OCI-LY7 (cell line): ENCODE measurements around the gene POT1. TPM values are rescaled to one million over a fixed set of nuclear protein-coding genes. Genes with fewer than 3 reads are reported as not detected.

Experiments used
- BruUV-seq: library from RNA; stranded (reverse); fragments of 400-500 nt; replicated peaks from 2 replicates; lab custom pipeline; 2021; lab: Mats Ljungman, UMichigan
- CTCF ChIA-PET: fragments of 300-600 bp; sonication (Branson Sonifier 250); formaldehyde crosslinking; loops from one replicate; lab custom pipeline; 2022; ENCODE audit warnings: antibody characterized with exemption; ENCODE audit not compliant: unreplicated experiment; lab: Charles Lee
- POLR2A ChIA-PET: fragments of 300-600 bp; sonication (Branson Sonifier 250); formaldehyde crosslinking; loops from one replicate; lab custom pipeline; 2022; ENCODE audit warnings: antibody characterized with exemption; lab: Charles Lee
- DNase-seq: peaks from one replicate; pipeline ENCODE4 v3.0.0-alpha.2; 2015; ENCODE audit warnings: low spot score
- H2AFZ ChIP-seq: fragments of 200-600 bp; sonication (generic), shearing (Covaris generic); 2 replicates; pipeline ENCODE4 v1.6.1; 2014; ENCODE audit warnings: mild to moderate bottlenecking, antibody characterized with exemption, low read length, moderate library complexity
- H3K27ac ChIP-seq: fragments of 200-600 bp; sonication (generic); 2 replicates; pipeline ENCODE4 v1.5.1; 2014; ENCODE audit warnings: mixed run types, low read depth, mild to moderate bottlenecking, moderate library complexity, low read length, inconsistent platforms; ENCODE audit not compliant: poor library complexity, severe bottlenecking
- H3K36me3 ChIP-seq: fragments of 200-600 bp; sonication (generic); 2 replicates; pipeline ENCODE4 v1.6.1; 2014; ENCODE audit warnings: mild to moderate bottlenecking, antibody characterized with exemption, low read length, moderate library complexity, mixed read lengths; ENCODE audit not compliant: insufficient read depth
- H3K4me1 ChIP-seq: fragments of 200-600 bp; sonication (generic); 2 replicates; pipeline ENCODE4 v1.5.1; 2014; ENCODE audit warnings: mild to moderate bottlenecking, low read length; ENCODE audit not compliant: insufficient read depth, poor library complexity, severe bottlenecking
- H3K4me2 ChIP-seq: fragments of 200-600 bp; sonication (generic); 2 replicates; pipeline ENCODE4 v1.6.1; 2014; ENCODE audit warnings: mild to moderate bottlenecking, low read length
- H3K4me3 ChIP-seq: fragments of 200-600 bp; sonication (generic); 2 replicates; pipeline ENCODE4 v1.5.1; 2014; ENCODE audit warnings: mild to moderate bottlenecking, low read depth, low read length; ENCODE audit not compliant: poor library complexity, severe bottlenecking
- H3K79me2 ChIP-seq: fragments of 200-600 bp; sonication (generic); 2 replicates; pipeline ENCODE4 v1.6.1; 2016; ENCODE audit warnings: low read depth, mild to moderate bottlenecking, low read length, moderate library complexity, mixed read lengths; ENCODE audit not compliant: insufficient read depth
- H3K9me2 ChIP-seq: fragments of 200-600 bp; sonication (generic); 2 replicates; pipeline ENCODE4 v1.6.1; 2016; ENCODE audit warnings: mild to moderate bottlenecking, low read length, mixed read lengths; ENCODE audit not compliant: insufficient read depth
- H3K9me3 ChIP-seq: fragments of 200-600 bp; sonication (generic); 2 replicates; pipeline ENCODE4 v1.6.1; 2014; ENCODE audit warnings: mild to moderate bottlenecking, mixed run types, low read length, mixed read lengths
- H4K20me1 ChIP-seq: fragments of 200-600 bp; sonication (generic); 2 replicates; pipeline ENCODE4 v1.6.1; 2014; ENCODE audit warnings: mild to moderate bottlenecking, antibody characterized with exemption, low read length, moderate library complexity, mixed read lengths; ENCODE audit not compliant: insufficient read depth
- EZH2phosphoT487 ChIP-seq: fragments of 200-600 bp; sonication (generic); IDR thresholded peaks from 2 replicates; pipeline ENCODE4 v1.6.1; 2018; ENCODE audit warnings: low read depth, borderline replicate concordance, mild to moderate bottlenecking, mixed run types, antibody characterized with exemption, low read length, moderate library complexity, mixed read lengths
- intact Hi-C: fragments of 100-400 bp; cut with micrococcal nuclease; formaldehyde crosslinking; loops from one replicate; pipeline ENCODE4 v1.10.0; 2022; ENCODE audit not compliant: unreplicated experiment
- total RNA-seq, 2 experiments: library from RNA; depleted of rRNA in 1 of 2; stranded (reverse); fragments of >200 nt in 1 of 2; shearing (Covaris generic) in 1 of 2; gene quantifications; 2 replicates each; pipeline ENCODE4 v1.2.3, GENCODE V29; 2014 to 2022
- TF ChIP-seq, protein P1 (sequence below): fragments of 200-600 bp; sonication (generic); conservative IDR thresholded peaks from 2 replicates; pipeline ENCODE4 v1.5.1; 2014; ENCODE audit warnings: mild to moderate bottlenecking, antibody characterized with exemption, low read length, moderate library complexity, mixed read lengths

Gene POT1
- total RNA-seq, 2 experiments from 2014 or later, result 34.7 to 46.5 TPM

DNA sequence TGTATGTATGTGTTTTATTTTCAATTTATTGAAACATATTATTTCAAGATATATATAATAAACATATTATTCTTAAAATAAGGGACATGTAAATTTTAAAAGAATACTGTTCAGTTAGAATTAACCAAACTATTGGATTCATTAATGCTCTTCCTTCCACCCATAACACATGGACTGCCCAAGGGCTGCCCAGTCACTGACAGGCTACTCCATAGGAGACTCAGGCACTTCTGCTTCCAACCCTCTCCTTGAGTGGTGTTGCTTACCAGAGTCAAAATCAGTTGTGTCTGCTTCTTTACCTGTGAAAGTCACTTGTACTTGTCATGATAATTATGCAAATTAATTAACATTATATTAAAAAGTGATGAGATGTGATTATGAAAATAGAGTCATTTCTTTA is 154.2 kb downstream of the POT1 start:
- Histone ChIP-seq H3K9me2 (no peaks in the 10 kb centered on the region), H3K9me3 (no peaks in the 10 kb centered on the region), H3K4me3 (no peak overlapping the region), H3K27ac (no peak overlapping the region), H3K4me2 (no peak overlapping the region), H3K36me3 (no peaks in the 10 kb centered on the region), H2AFZ (no peak overlapping the region), H3K79me2 (no peaks in the 10 kb centered on the region), H4K20me1 (no peaks in the 10 kb centered on the region), H3K4me1 (no peaks in the 10 kb centered on the region)
- POLR2A ChIA-PET, result no interaction called here
- no peak for DNase-seq
- intact Hi-C loops, result no loop called here
- TF ChIP-seq, protein P1, sequence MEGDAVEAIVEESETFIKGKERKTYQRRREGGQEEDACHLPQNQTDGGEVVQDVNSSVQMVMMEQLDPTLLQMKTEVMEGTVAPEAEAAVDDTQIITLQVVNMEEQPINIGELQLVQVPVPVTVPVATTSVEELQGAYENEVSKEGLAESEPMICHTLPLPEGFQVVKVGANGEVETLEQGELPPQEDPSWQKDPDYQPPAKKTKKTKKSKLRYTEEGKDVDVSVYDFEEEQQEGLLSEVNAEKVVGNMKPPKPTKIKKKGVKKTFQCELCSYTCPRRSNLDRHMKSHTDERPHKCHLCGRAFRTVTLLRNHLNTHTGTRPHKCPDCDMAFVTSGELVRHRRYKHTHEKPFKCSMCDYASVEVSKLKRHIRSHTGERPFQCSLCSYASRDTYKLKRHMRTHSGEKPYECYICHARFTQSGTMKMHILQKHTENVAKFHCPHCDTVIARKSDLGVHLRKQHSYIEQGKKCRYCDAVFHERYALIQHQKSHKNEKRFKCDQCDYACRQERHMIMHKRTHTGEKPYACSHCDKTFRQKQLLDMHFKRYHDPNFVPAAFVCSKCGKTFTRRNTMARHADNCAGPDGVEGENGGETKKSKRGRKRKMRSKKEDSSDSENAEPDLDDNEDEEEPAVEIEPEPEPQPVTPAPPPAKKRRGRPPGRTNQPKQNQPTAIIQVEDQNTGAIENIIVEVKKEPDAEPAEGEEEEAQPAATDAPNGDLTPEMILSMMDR, result no peak
- no peak for TF ChIP-seq EZH2phosphoT487
- CTCF ChIA-PET, result no interaction called here
- no TSS peak for BruUV-seq

GRCh38 chr7:124773938-124774337 is 155.7 kb downstream of the POT1 start:
- TF ChIP-seq, protein P1, result no peak
- no peak for TF ChIP-seq EZH2phosphoT487
- ChIA-PET POLR2A (interaction anchor here (0.7 kb wide), 1 partner anchor 46 kb away, joined by 4 read pairs; no protein-coding TSS in a partner anchor), CTCF (no interaction called here)
- no peaks in the 10 kb centered on the region for H3K9me2 ChIP-seq
- intact Hi-C loops, result no loop called here
- H3K4me3 ChIP-seq, result no peak overlapping the region
- H3K4me2 ChIP-seq, result no peak overlapping the region
- H3K4me1 ChIP-seq, result no peaks in the 10 kb centered on the region
- no TSS peak for BruUV-seq
- no peaks in the 10 kb centered on the region for H3K79me2 ChIP-seq
- H3K36me3 ChIP-seq, result no peaks in the 10 kb centered on the region
- no peaks in the 10 kb centered on the region for H3K9me3 ChIP-seq
- no peaks in the 10 kb centered on the region for H4K20me1 ChIP-seq
- no peak overlapping the region for H3K27ac ChIP-seq
- no peak overlapping the region for H2AFZ ChIP-seq
- DNase-seq, result no peak

GRCh38 chr7:124773339-124773738 is 156.3 kb downstream of the POT1 start:
- TF ChIP-seq, protein P1, result no peak
- TF ChIP-seq EZH2phosphoT487, result no peak

More at GRCh38 chr7:124773339-124773738, 156.3 kb downstream of the POT1 start:
- Histone ChIP-seq H3K4me1 (no peaks in the 10 kb centered on the region), H2AFZ (no peak overlapping the region), H3K9me2 (no peaks in the 10 kb centered on the region), H3K4me2 (no peak overlapping the region), H4K20me1 (no peaks in the 10 kb centered on the region), H3K36me3 (no peaks in the 10 kb centered on the region), H3K4me3 (no peak overlapping the region), H3K9me3 (no peaks in the 10 kb centered on the region), H3K79me2 (no peaks in the 10 kb centered on the region), H3K27ac (no peak overlapping the region)
- DNase-seq, result no peak
- BruUV-seq, result no TSS peak
- intact Hi-C loops, result no loop called here
- ChIA-PET CTCF (no interaction called here), POLR2A (no interaction called here)

Other genes starting within 250 kb of the POT1 start
- not detected in 2 replicates for gene GPR37, start 164.0 kb downstream of the POT1 start, total RNA-seq (2014; rRNA removed; shearing (Covaris generic))
- not detected in 2 replicates for gene GPR37, start 164.0 kb downstream of the POT1 start, total RNA-seq (2022)